Cerebellar cortex (tissue), 1 donor: ENCODE data around the gene ZNF311.

Experiments used
- DNase-seq: peaks from one replicate; pipeline ENCODE4 v3.0.0-alpha.2; 2015; ENCODE audit warnings: low spot score

The ZNF311 gene

DNA sequence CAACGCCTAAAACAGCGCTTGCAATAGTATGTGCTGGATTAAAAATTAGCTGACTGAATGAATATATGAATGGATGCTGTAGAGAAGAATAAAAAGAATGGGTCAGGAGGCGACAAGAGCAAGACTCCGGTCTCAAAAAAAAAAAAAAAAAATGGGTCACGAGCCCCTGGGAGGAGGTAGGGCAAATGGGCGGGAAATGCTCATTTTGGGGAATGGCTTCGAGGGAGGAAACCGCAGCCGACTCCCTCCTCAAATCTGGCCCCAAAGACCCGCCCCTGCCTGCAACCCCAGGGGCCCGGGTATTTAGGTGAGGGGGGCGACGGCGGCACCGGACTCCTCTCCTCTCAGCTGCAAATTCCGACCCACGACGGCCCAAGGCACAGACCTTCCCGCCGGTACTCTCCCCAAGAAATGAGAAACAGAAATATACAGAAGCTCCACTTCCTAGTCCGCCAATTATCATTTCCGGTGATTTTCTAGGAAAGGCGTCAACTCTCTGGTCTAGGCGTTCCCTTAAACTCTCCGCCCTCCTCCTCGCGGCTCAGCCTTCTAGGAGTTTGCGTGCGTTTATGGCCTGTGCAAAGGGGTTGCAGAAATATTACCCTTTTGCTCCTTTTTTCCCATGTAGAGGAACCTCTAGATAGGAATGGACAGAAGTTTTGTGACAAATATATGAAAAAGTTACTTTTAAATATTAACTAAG lies at the start of gene ZNF311:
ZNF311 (minus strand) TSS at position 133 of the 703 bp plus-strand sequence. CDS start 1,361 bp downstream, outside the sequence.
- DNase-seq: peak; percentile 34

DNA sequence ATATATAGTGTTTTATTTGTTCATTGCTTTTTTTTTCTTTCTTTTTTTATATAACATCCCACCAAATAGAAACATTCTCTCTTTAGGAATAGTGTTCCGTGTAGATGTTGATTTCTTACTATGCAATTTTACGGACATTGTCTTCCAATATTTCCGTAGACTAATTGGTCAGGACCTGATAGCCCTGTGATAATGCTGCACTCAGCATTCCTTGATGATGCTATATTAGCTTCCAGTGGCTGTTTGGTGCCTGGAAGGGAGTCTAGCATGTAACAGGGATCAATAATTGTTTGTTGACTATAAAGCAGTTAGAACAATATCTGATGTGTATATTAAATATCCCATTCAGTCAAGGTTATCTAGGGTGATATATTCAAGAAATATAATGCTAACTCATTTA lies 46.6 kb upstream of the ZNF311 start:
- DNase-seq: no peak

DNA sequence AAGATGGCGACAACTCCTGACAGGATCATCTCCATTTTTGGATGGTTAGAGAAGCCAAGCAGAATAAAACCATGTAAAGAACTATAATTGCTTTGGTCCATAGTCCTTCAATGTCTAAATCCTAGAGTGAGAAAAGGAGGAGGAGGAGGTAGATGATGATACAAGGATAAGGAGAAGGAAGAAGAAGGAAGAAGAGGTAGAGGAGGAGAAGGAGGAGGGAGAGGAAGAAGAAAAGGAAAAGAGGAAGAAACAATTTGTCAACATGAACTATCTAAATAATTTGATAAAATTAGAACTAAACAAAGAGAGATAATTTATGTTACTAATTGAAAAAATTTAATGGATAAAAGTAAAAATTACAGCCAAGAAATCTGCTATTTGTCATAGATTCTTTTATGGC lies 40.0 kb upstream of the ZNF311 start, which contains the start of gene OR2W1:
OR2W1 (minus strand) TSS at position 101 of the 400 bp plus-strand sequence; CDS start at position 101, 0 bp downstream.
- DNase-seq: no peak

DNA sequence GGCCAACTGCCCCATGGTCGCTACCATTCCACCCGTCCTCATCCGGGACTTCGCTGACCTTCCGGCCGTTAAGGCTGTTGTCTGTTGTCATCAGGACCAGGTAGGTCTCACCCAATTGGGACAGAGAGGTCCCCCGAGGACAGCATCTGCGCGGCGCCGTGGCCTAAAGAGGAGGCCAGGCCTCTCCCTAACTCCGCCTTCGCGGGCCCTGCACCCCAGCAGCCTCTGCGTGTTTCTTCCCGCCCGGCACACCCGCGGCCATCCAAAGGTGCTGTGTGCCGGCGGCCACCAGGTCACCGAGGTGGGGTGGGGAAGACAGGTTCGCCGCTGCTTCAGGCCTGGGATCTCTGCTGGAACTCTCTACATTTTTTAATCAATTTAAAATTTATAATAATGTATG lies 30.8 kb upstream of the ZNF311 start:
- DNase-seq: no peak

DNA sequence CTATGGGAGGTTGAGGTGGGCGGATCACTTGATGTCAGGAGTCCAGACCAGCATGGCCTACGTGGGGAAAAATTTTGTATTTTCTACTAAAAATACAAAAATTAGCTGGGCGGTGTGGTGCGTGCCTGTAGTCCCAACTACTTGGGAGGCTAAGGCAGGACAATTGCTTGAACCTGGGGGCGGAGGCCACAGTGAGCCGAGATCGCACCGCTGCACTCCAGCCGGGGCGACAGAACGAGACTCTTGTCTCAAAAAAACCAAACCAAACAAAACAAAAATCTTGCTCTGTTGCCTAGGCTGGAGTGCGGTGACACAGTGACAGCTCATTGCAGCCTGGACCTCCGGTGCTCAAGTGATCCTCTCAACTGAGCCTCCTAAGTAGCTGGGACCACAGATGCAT lies 23.7 kb upstream of the ZNF311 start:
- no peak for DNase-seq

DNA sequence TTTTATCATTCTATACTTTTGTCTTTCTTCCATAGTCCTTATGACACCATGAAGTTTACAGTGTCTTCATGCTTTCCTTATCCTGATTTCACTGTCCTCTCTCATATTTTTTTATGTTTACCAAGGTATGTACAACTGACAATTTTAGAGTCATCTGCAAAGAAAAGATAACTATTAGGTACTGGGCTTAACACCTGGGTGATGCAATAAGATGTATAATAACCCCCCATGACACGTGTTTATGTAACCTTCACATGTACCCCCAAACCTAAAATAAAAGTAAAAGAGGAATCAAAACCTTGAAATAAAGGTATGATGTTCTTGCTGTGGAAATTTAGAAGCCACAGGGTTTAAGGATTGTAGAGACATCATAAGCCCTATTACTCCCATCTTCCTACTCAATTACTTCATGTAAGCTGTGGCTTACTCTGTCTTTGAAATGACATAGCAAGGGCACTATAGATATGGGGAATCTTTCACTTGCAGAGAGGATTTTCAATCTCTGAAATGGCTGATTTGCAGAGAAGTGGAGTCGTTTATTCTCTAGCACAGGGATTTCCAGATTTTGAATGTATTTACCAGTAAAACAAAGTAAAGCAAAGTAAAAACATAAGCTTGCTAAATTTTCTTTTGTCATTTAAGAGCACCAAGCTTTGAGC lies 20.9 kb upstream of the ZNF311 start:
- DNase-seq: no peak

DNA sequence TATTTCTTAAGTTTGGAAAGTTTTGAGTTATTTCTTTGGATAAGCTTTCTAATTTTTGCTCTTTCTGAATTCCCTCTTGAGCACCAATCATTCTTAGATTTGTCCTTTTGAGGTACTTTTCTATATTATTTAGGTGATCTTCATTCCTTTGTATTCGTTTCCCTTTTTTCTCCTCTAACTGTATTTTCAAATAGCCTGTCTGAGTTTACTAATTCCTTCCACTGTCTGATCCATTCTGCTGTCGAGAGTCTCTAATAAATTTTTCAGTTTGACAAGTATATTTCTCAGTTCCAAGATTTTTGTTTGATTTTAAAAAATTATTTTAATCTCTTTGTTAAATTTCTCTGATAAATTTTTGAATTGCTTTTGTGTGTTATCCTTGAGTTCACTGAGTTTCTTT lies 16.3 kb upstream of the ZNF311 start:
- no peak for DNase-seq

DNA sequence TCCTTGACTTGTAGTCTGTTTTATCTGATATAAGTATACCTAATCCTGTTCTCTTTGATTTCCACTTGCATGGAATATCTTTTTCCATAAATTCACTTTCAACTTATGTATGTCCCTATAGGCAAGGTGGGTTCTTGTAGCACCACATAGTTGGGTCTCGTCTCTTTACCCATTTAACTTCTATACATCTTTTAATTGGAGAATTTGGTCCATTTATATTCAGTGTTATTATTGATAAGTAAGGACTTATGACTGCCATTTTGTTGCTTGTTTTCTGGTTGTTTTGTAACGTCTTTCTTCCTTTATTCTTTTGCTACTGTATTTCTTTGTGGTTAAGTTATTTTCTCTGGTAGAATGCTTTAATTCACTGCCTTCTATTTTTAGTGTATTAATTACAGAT lies 14.5 kb upstream of the ZNF311 start:
- no peak for DNase-seq

DNA sequence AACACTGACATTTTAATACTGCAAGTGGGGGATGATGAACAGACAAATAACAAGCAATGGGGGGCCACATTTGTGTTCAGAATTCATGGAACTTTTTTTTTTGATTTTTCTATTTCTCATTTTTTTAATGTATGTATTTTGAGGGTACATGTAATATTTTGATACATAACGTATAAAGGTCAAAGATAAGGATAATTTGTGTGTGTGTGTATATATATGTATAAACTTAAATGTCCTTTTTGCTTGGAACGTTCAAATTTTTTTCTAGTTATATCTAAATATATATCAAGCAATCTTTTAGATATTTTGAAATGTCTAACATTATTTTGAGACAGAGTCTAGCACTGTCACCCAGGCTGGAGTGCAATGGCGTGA lies 12.3 kb upstream of the ZNF311 start:
- no peak for DNase-seq

DNA sequence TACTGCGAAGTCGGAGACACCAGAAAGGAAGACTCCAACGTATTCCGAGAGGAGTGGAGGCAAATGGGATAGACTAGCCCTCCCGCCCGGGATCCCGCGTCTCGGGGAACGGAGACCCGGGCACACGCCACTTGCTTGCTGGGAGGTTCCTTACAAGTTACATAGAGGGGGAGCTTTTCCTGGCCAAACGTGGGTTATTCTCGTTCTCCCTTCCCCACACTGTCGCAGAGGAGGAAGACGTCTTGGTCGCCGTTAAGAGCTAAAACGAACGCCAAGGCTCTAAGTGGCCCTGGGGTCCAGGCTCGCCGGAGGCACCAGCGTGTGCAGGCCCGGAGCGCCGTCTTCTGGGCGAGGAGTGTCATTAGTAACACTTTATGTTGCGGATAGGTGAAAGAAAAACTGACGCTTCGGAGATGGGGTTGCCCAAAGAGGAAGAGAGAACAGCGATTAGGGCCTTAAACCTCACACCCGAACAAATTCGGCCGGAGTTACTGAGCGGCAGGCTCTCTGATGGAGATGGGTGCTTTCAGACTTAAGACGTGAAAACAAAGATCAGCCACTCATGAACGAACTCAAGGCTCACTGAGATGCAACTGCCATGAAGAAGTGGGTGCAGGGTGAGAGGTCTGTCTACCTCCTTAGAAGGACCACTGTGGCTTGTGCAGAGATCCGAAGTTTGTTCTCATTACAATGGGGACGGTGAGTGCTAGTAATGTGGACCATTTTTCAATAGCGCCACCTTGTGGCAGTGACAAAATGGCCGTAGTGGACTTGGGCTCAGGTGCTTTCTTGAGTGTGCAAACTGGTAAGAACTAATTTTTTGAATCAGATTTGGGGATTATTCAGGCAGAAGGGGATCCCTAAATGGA lies 11.7 kb upstream of the ZNF311 start:
- peak; percentile 88 for DNase-seq

DNA sequence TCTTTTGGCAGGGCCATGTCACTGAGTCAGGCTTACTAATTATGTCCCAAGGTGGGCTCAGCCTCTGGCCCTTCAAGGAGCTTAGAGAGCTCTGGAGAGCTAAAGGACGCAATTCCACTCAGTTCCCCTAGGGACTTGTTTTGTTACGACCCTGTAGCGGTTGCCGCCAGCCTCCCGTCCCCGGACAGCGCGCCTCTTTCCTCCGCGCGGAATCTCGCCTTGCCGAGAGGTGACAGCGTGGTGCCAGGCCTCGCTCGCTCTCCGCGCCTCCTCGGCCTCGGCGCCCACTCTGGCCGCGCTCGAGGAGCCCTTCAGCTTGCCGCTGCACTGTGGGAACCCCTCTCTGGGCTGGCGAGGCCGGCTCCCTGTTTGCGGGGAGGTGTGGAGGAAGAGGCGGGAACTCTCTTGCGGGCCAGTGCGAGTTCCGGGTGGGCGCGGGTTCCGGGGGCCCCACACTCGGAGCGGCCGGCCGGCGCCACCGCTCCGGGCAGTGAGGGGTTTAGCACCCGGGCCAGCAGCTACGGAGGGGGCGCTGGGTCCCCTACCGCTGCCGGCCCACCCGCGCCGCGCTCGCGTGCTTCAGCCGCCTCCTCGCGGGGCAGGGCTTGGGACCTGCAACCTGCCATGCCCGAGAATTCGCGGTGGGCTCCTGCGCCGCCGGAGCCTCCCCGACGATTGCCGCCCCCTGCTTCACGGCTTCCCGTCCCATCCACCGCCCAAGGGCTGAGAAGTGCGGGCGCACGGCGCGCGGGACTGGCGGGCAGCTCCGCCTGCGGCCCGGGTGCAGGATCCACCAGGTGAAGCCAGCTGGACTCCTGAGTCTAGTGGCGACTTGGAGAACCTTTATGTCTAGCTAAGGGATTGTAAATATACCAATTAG lies 9.9 kb upstream of the ZNF311 start:
- DNase-seq: no peak

DNA sequence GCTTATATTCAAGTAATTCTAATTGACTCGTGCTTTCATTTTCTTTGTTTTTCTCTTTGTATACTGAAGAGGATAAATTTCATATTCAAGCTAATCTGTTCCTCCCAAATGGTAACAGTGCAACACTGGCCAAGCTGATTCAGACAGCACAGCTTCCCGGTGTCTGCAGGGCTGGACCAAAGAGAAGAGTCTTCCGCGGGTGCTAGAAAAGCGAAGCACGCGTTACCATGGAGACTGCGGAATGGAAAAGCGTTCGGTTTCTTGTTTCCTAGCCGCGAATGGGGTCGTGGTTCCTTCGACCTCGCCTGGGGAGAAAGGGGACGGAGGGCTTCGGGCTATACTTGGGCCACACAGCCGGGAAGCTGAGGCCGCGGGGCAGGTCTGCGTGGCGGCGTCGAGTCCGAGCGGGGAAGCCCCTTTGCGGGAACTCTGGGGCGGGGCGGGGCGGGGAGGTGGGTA lies 6.2 kb upstream of the ZNF311 start:
- peak; percentile 54 for DNase-seq

DNA sequence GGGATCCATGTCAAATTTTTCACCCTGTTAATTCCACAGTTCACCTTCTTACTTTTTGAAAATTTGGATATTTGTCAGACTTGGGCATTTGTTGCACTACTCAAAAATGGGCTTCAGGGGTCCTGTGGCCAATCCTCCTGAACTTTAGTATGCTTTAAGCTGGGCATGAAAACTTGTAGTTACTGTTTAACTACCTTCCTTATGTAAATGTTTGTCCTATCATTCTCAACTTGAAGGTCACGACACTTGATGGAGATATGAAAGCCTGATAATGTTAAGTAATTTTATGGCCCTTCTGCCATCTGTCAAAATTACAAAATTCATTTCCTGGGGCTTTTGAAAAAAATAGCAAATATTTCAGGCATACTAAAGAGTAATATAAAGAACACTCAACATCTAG lies 4.2 kb upstream of the ZNF311 start:
- DNase-seq: no peak

DNA sequence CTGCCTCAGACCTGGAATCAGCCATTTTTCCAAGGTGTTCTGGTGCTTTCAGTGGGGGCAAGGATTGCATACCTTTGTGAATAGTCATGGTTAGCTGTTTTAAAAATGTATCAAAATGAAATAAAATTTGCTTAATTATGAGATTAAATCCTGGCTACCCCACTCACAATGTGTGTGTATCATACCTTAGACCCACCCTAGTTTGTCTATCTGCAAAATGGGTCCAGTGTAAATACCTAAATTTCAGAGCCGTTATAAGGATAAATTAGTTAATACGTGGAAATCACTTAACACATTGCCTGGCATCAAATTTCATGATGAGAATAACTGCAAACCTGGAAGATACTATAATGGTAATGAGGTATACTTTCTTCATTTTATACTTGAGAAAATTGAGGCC lies 3.0 kb upstream of the ZNF311 start:
- DNase-seq: no peak

DNA sequence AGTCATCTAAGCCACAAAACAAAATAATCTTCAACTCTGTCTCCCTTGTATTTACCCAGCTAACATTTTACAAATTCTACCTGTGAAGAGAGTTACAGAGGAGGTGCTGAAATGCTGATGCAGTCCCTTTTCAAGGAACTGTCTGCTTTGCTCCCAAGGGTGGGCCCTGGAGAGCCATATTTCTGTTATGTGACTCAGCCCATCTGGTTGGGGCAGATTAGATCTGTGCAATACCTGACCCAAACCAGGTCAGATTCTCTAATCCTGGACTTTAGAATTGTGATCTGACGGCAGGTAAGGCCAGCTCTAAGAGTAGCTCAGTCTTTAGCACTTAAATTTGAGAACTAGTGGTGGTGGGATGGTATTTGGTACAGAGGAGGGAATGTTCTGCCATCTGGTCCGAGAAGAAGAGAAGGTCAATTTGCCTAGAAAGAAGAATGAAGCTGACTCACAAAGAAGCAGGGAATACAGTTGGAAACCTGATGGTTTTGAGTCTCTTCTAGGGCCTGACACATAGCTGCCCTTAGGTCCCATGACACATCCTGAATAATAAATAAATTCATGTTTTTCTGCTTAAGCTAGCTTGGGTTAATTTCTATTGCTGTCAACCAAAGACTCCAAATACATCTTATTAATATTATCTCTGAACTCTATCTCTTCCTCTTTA lies 8.1 kb downstream of the ZNF311 start:
- no peak for DNase-seq

DNA sequence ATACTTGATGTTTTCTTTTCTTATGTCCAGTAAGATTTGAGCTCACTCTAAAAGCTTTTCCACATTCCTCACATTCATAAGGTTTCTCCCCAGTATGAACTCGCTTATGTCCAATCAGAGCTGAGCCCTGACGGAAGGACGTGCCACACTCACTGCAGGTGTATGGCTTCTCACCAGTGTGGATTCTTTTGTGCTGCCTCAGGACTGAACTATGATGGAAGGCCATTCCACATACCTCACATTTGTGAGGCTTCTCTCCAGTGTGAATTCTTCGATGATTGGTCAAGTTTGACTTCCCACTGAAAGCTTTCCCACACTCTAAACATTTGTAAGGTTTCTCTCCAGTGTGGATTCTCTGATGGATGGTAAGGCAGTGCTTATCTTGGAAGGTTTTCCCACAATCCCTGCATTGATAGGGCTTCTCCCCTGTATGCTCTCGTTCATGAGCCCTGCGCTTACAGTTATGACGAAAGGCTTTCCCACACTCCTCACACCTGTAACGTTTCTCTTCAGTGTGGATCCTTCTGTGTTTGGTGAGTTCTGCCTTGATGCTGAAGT lies 9.9 kb downstream of the ZNF311 start:
- no peak for DNase-seq

DNA sequence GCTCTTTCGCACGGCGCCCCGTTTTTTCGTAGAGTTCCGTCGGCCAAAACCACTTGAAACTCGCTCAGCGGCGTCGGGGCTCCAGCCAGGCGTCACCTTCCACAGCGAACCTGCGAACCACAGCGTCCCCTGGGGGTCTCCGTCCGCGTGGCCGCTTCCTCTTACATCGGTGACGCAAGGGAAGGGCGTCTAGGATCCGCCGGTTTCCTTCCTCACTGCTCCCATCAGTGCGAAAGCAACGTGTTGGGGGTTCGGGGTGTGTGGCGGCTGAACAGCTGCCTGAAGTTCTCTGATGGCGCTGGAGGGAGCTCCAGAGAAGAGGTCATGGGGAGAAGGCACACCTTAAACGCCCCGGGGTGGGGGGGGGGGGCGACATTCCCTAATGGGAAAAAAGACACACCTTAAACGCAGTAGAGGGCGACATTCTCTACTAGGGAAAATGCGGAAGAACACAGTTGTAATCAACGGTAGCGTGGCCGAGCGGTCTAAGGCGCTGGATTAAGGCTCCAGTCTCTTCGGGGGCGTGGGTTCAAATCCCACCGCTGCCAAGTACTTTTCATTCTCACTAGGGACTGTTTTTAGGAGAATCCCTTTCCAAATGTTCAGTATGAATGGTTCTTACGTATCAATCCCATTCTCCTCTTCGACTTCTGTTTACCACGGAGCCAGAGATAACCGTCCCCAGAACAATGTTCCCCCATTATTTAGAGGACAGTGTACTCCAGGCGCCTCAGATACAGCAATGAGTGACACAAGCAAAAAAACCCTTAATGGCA lies 16.4 kb downstream of the ZNF311 start:
- DNase-seq: no peak

DNA sequence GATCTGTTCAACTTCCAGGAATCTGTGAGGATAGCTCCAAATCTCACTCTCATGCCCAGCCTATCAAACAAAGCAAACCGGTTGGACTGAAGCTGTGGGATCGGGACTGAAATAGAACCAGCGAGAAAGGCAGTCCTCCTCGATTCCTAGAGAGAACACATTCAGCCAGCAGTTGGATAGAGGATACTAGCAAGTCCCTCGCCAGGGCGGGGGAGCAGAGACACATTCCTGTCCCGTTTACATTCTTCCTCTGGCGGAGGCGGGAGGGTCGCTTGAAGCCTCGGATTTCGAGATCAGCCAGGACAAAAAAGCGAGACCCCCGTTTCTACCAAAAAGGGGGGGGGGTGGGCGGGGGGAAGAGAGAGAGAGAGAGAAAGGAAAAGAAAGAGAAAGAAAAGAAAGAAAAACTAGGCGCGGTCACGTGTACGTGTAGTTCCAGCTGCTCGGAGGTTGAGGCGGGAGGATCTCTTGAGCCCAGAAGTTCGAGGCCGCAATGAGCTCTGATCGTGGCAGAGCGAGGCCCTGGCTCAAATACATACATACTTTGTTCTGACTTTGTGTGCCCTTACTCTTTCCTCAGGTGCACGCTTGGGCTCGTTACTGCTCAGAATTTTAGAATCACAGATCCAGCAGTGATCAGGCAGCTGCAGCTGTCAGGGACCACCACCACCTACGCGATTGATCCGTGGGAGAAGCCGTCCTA lies 19.5 kb downstream of the ZNF311 start:
- peak; percentile 96 for DNase-seq

DNA sequence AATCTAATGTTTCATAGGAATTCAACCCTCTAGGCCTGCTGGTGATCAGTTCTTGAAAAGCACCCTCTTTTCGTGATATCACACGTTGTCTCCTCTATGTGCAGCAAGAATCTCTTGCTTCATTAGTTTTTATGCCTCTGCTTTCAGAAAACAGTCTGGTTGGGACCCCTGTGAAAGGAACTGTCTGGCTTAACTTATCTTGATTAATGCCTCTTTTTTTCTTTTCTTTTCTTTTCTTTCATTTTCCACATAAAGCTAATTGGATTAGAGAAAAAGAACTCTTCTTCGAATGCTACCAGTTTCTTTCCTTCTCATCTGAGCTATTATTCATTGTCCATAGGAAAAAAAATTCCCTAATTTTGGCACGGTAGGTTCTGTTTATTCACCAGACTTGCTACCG lies 21.3 kb downstream of the ZNF311 start:
- no peak for DNase-seq
